Nephron progenitor cell (in vitro differentiated cells): ENCODE data around the gene ZBTB8A.

Source experiments
- DNase-seq: peaks from one replicate; pipeline ENCODE4 v3.0.0; 2021
- H3K27ac Mint-ChIP-seq: 2 replicates; pipeline ENCODE4 v1.8.0; 2021; ENCODE audit warnings: mild to moderate bottlenecking, moderate library complexity, mixed read lengths
- H3K27me3 Mint-ChIP-seq: 2 replicates; pipeline ENCODE4 v1.8.0; 2021; ENCODE audit warnings: mild to moderate bottlenecking, low read depth, mixed read lengths; ENCODE audit not compliant: poor library complexity
- H3K36me3 Mint-ChIP-seq: 2 replicates; pipeline ENCODE4 v1.8.0; 2021; ENCODE audit warnings: low read depth, mixed read lengths
- H3K4me1 Mint-ChIP-seq: 2 replicates; pipeline ENCODE4 v1.8.0; 2021; ENCODE audit warnings: mixed read lengths
- H3K4me3 Mint-ChIP-seq: 2 replicates; pipeline ENCODE4 v1.8.0; 2021; ENCODE audit warnings: mild to moderate bottlenecking, moderate library complexity, mixed read lengths
- H3K9me3 Mint-ChIP-seq: 2 replicates; pipeline ENCODE4 v1.8.0; 2021; ENCODE audit warnings: mild to moderate bottlenecking, moderate library complexity, mixed read lengths
- CTCF ChIP-seq: fragments of 200-600 bp; sonication (generic); IDR thresholded peaks from 2 replicates; pipeline ENCODE4 v1.5.0; 2021; ENCODE audit warnings: antibody characterized with exemption

Gene ZBTB8A

GRCh38 chr1:32496127-32496526 lies 43.1 kb upstream of the ZBTB8A start:
- Mint-ChIP-seq H3K4me3 (no peak overlapping the region), H3K27ac (no peak overlapping the region), H3K36me3 (no peaks in the 10 kb centered on the region), H3K27me3 (peaks cover 6% of the 10 kb centered on the region), H3K4me1 (peaks cover 34% of the 10 kb centered on the region), H3K9me3 (no peaks in the 10 kb centered on the region)
- TF ChIP-seq CTCF: no peak
- DNase-seq: no peak

GRCh38 chr1:32498751-32499150 lies 40.5 kb upstream of the ZBTB8A start:
- H3K27ac Mint-ChIP-seq: no peak overlapping the region
- H3K4me1 Mint-ChIP-seq: peaks cover 42% of the 10 kb centered on the region
- no peak for DNase-seq
- H3K27me3 Mint-ChIP-seq: peaks cover 6% of the 10 kb centered on the region
- no peaks in the 10 kb centered on the region for H3K9me3 Mint-ChIP-seq
- peak overlapping the region; percentile 88 for H3K4me3 Mint-ChIP-seq
- TF ChIP-seq CTCF: no peak
- no peaks in the 10 kb centered on the region for H3K36me3 Mint-ChIP-seq

- Mint-ChIP-seq H3K4me3 (peak overlapping the region; percentile 88), H3K27me3 (peaks cover 11% of the 10 kb centered on the region), H3K9me3 (no peaks in the 10 kb centered on the region), H3K36me3 (no peaks in the 10 kb centered on the region), H3K27ac (no peak overlapping the region), H3K4me1 (peaks cover 32% of the 10 kb centered on the region)
- DNase-seq: peak; percentile 76
- no peak for TF ChIP-seq CTCF
Measured at GRCh38 chr1:32500387-32501209, 38.6 kb upstream of the ZBTB8A start.

- TF ChIP-seq CTCF: no peak
- peak overlapping the region; percentile 83 for H3K4me3 Mint-ChIP-seq
- H3K36me3 Mint-ChIP-seq: no peaks in the 10 kb centered on the region
- H3K27ac Mint-ChIP-seq: no peak overlapping the region
- no peak for DNase-seq
- peaks cover 25% of the 10 kb centered on the region for H3K4me1 Mint-ChIP-seq
- no peaks in the 10 kb centered on the region for H3K9me3 Mint-ChIP-seq
- H3K27me3 Mint-ChIP-seq: peaks cover 13% of the 10 kb centered on the region
Measured at GRCh38 chr1:32501865-32502264, 37.4 kb upstream of the ZBTB8A start.

GRCh38 chr1:32503153-32503552 lies 36.1 kb upstream of the ZBTB8A start:
- no peaks in the 10 kb centered on the region for H3K36me3 Mint-ChIP-seq
- no peaks in the 10 kb centered on the region for H3K9me3 Mint-ChIP-seq
- peaks cover 13% of the 10 kb centered on the region for H3K27me3 Mint-ChIP-seq
- H3K4me3 Mint-ChIP-seq: no peak overlapping the region
- peaks cover 22% of the 10 kb centered on the region for H3K4me1 Mint-ChIP-seq
- TF ChIP-seq CTCF: no peak
- peak overlapping the region; percentile 45 for H3K27ac Mint-ChIP-seq
- DNase-seq: no peak

DNA sequence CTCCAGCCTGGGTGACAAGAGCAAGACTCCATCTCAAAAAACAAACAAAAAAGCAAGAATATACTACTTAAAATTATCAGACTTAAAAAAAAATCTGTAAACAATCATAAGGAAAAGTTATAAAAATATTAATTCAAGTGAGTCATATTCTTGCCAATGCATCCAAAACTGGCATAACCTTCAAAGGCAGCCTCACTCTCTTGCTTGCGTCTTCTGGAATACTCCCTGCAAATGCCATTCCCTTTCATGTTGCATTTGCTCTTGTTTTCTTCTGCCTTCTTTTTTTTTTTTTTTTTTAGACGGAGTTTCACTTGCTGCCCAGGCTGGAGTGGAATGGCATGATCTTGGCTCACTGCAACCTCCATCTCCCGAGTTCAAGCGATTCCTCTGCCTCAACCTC lies 32.2 kb upstream of the ZBTB8A start:
- Mint-ChIP-seq H3K36me3 (no peaks in the 10 kb centered on the region), H3K27me3 (peaks cover 7% of the 10 kb centered on the region), H3K27ac (no peak overlapping the region), H3K4me1 (peaks cover 8% of the 10 kb centered on the region), H3K4me3 (no peak overlapping the region), H3K9me3 (peaks cover 5% of the 10 kb centered on the region)
- TF ChIP-seq CTCF: no peak
- no peak for DNase-seq
